HL-60/S4 treated with phorbol 12-myristate 13-acetate at 8.2 ng/mL for 4 days and 3 days (cell line): ENCODE data around the gene KCTD10.

ENCODE experiments used
- in situ Hi-C: fragments of 300-500 bp; cut with MboI; formaldehyde crosslinking; loops from 2 replicates; pipeline ENCODE4 v1.15.0; 2022; ENCODE audit warnings: low sequenced_read_pairs

KCTD10 gene

GRCh38 chr12:109495012-109495411 is 17.9 kb upstream of the KCTD10 start:
- in situ Hi-C loops: no loop called here

- in situ Hi-C loops: no loop called here
These were observed 17.3 kb upstream of the KCTD10 start for GRCh38 chr12:109494348-109494881.

- in situ Hi-C loops: no loop called here
These were observed 16.8 kb upstream of the KCTD10 start for GRCh38 chr12:109493938-109494337.

GRCh38 chr12:109493090-109493489 is 16.0 kb upstream of the KCTD10 start:
- in situ Hi-C loops: no loop called here

- in situ Hi-C loops: no loop called here
These were observed 15.3 kb upstream of the KCTD10 start for GRCh38 chr12:109492371-109492770.

GRCh38 chr12:109491671-109492070 is 14.6 kb upstream of the KCTD10 start:
- in situ Hi-C loops: no loop called here

GRCh38 chr12:109489955-109490565 is 13.0 kb upstream of the KCTD10 start:
- in situ Hi-C loops: no loop called here

GRCh38 chr12:109489016-109489954 is 12.2 kb upstream of the KCTD10 start:
- in situ Hi-C loops: no loop called here

- in situ Hi-C loops: no loop called here
These were observed 11.1 kb upstream of the KCTD10 start for GRCh38 chr12:109488051-109488665.

- in situ Hi-C loops: no loop called here
These were observed 10.3 kb upstream of the KCTD10 start for GRCh38 chr12:109487181-109488050.

- in situ Hi-C loops: no loop called here
These were observed 8.1 kb upstream of the KCTD10 start for GRCh38 chr12:109485201-109485600.

GRCh38 chr12:109483346-109483745 is 6.2 kb upstream of the KCTD10 start:
- in situ Hi-C loops: no loop called here

- in situ Hi-C loops: no loop called here
These were observed 5.8 kb upstream of the KCTD10 start for GRCh38 chr12:109482894-109483293.

GRCh38 chr12:109482491-109482890 is 5.4 kb upstream of the KCTD10 start:
- in situ Hi-C loops: no loop called here

GRCh38 chr12:109481863-109482262 is 4.8 kb upstream of the KCTD10 start:
- in situ Hi-C loops: no loop called here

GRCh38 chr12:109480356-109480755 is 3.3 kb upstream of the KCTD10 start:
- in situ Hi-C loops: no loop called here

- in situ Hi-C loops: no loop called here
These were observed 2.7 kb upstream of the KCTD10 start for GRCh38 chr12:109479761-109480160.

GRCh38 chr12:109477963-109478315 is 839 bp upstream of the KCTD10 start:
- in situ Hi-C loops: no loop called here

- in situ Hi-C loops: no loop called here
These were observed 304 bp downstream of the KCTD10 start for GRCh38 chr12:109476807-109477184.

- in situ Hi-C loops: no loop called here
These were observed 900 bp downstream of the KCTD10 start for GRCh38 chr12:109475993-109476806.
